HepG2 (cell line): ENCODE measurements around the gene PARP2. TPM values are rescaled to one million over a fixed set of nuclear protein-coding genes. Genes with fewer than 3 reads are reported as not detected.

ENCODE experiments used
- BRD4 ChIP-seq: sonication (generic); formaldehyde crosslinking; IDR thresholded peaks from 2 replicates; pipeline ENCODE4 v1.4.0; 2020; ENCODE audit warnings: missing genetic modification reagents
- CSRNP1 ChIP-seq: sonication (generic); formaldehyde crosslinking; IDR thresholded peaks from 2 replicates; pipeline ENCODE4 v1.8.1; 2023; ENCODE audit warnings: mild to moderate bottlenecking, missing genetic modification reagents
- DNMT3B ChIP-seq: conservative IDR thresholded peaks from 2 replicates; pipeline ENCODE4 v1.6.1; 2016; ENCODE audit warnings: missing biosample characterization, control low read depth
- FOXJ3 ChIP-seq: sonication (generic); formaldehyde crosslinking; IDR thresholded peaks from 2 replicates; pipeline ENCODE4 v1.4.0; 2020; ENCODE audit warnings: missing genetic modification reagents, mild to moderate bottlenecking, borderline replicate concordance
- HMG20A ChIP-seq: IDR thresholded peaks from 2 replicates; pipeline ENCODE4 v1.6.1; 2016; ENCODE audit warnings: borderline replicate concordance
- MAFK ChIP-seq, 2 experiments: IDR thresholded peaks in 1 of 2; conservative IDR thresholded peaks in 1 of 2; 2 replicates each; pipeline ENCODE4 v1.6.1; 2011; ENCODE audit warnings: improper control_type of control experiment in 2 of 2, low read length in 2 of 2
- SKIL ChIP-seq: sonication (generic); formaldehyde crosslinking; IDR thresholded peaks from 2 replicates; pipeline ENCODE4 v1.8.0; 2022; ENCODE audit warnings: missing genetic modification reagents, mild to moderate bottlenecking, moderate library complexity, borderline replicate concordance
- SUZ12 ChIP-seq: fragments of 150-350 bp; IDR thresholded peaks from 2 replicates; pipeline ENCODE4 v1.6.1; 2014; ENCODE audit warnings: low read depth, low read length
- TAF15 ChIP-seq: fragments of 200-400 bp; formaldehyde crosslinking; IDR thresholded peaks from one replicate; pipeline ENCODE4 v1.6.1; 2018; ENCODE audit warnings: mild to moderate bottlenecking, low read depth, low read length; ENCODE audit not compliant: poor library complexity, severe bottlenecking
- TBP ChIP-seq: sonication (generic); formaldehyde crosslinking; IDR thresholded peaks from 2 replicates; pipeline ENCODE4 v1.5.0; 2020; ENCODE audit warnings: missing genetic modification reagents
- TFE3 ChIP-seq: IDR thresholded peaks from 2 replicates; pipeline ENCODE4 v1.6.1; 2016
- ZFP36L1 ChIP-seq: sonication (generic); formaldehyde crosslinking; IDR thresholded peaks from 2 replicates; pipeline ENCODE4 v1.8.0; 2022; ENCODE audit warnings: mild to moderate bottlenecking, missing genetic modification reagents, moderate library complexity
- ZNF253 ChIP-seq: sonication (generic); formaldehyde crosslinking; IDR thresholded peaks from 2 replicates; pipeline ENCODE4 v1.8.0; 2022; ENCODE audit warnings: mild to moderate bottlenecking, missing genetic modification reagents, borderline replicate concordance
- ZNF468 ChIP-seq: sonication (generic); formaldehyde crosslinking; IDR thresholded peaks from 2 replicates; pipeline ENCODE4 v1.8.0; 2022; ENCODE audit warnings: mild to moderate bottlenecking, moderate library complexity, missing genetic modification reagents
- ZNF879 ChIP-seq: sonication (generic); formaldehyde crosslinking; IDR thresholded peaks from 2 replicates; pipeline ENCODE4 v1.8.1; 2023; ENCODE audit warnings: missing genetic modification reagents
- ZSCAN25 ChIP-seq: sonication (generic); formaldehyde crosslinking; IDR thresholded peaks from 2 replicates; pipeline ENCODE4 v1.8.0; 2022; ENCODE audit warnings: mild to moderate bottlenecking, missing genetic modification reagents
- ZSCAN30 ChIP-seq: sonication (generic); formaldehyde crosslinking; IDR thresholded peaks from 2 replicates; pipeline ENCODE4 v1.5.0; 2020; ENCODE audit warnings: mild to moderate bottlenecking, missing genetic modification reagents
- polyA plus RNA-seq, 8 experiments: library from polyadenylated mRNA; depleted of rRNA in 3 of 8; stranded (reverse) in 7 of 8; unstranded in 1 of 8; fragments of >200 nt; fragmentation: Illumina TruSeq in 4 of 8; extraction: Trizol in 4 of 8; gene quantifications; 2 replicates each; pipeline versions ENCODE4 v1.2.1 to v1.2.3, GENCODE V29; 2011 to 2016; ENCODE audit warnings: low read depth in 4 of 8, missing spikeins in 1 of 8, mixed read lengths in 1 of 8; ENCODE audit not compliant: insufficient read depth in 1 of 8
- total RNA-seq, 5 experiments: library from RNA; depleted of rRNA; stranded (reverse); fragments of >200 nt; fragmentation: Illumina TruSeq; extraction: Trizol; gene quantifications; 2 replicates each; pipeline ENCODE4 v1.2.3, GENCODE V29; 2016; ENCODE audit warnings: low read depth in 1 of 5
- TF ChIP-seq, protein P1 (sequence below): sonication (generic); formaldehyde crosslinking; IDR thresholded peaks from 2 replicates; pipeline ENCODE4 v1.5.1; 2020; ENCODE audit warnings: missing genetic modification reagents, mild to moderate bottlenecking, borderline replicate concordance
- TF ChIP-seq, protein P2 (sequence below): sonication (generic); formaldehyde crosslinking; IDR thresholded peaks from 2 replicates; pipeline ENCODE4 v1.8.1; 2023; ENCODE audit warnings: mild to moderate bottlenecking, missing genetic modification reagents, borderline replicate concordance
- TF ChIP-seq, protein P3 (sequence below): sonication (generic); formaldehyde crosslinking; IDR thresholded peaks from 2 replicates; pipeline ENCODE4 v1.8.0; 2022; ENCODE audit warnings: mild to moderate bottlenecking, missing genetic modification reagents, moderate library complexity

Gene PARP2
- total and polyA plus RNA-seq, 2 of the 13 experiments (the other 11 are each of a cell fraction or from before 2014, with no cell fraction given) = 37.3 to 38.4 TPM

- peak; percentile 66 for TF ChIP-seq TFE3 (CRISPR knock-in tag)
- peak; percentile 73; the same call in 1 of the 2 replicates for TF ChIP-seq FOXJ3
- TF ChIP-seq MAFK (conservative IDR thresholded peaks at IDR 0.05 in 1 of 2, IDR thresholded peaks at IDR 0.05 in 1 of 2; ENCODE audit: low read length in 2 of 2) = peak; percentile 60 to 64
- no peak for TF ChIP-seq ZNF468
- no peak for TF ChIP-seq ZNF879 (CRISPR knock-in tag)
- TF ChIP-seq ZSCAN25 (CRISPR knock-in tag) = no peak
- TF ChIP-seq DNMT3B (CRISPR knock-in tag) = no peak
- TF ChIP-seq, protein P1, sequence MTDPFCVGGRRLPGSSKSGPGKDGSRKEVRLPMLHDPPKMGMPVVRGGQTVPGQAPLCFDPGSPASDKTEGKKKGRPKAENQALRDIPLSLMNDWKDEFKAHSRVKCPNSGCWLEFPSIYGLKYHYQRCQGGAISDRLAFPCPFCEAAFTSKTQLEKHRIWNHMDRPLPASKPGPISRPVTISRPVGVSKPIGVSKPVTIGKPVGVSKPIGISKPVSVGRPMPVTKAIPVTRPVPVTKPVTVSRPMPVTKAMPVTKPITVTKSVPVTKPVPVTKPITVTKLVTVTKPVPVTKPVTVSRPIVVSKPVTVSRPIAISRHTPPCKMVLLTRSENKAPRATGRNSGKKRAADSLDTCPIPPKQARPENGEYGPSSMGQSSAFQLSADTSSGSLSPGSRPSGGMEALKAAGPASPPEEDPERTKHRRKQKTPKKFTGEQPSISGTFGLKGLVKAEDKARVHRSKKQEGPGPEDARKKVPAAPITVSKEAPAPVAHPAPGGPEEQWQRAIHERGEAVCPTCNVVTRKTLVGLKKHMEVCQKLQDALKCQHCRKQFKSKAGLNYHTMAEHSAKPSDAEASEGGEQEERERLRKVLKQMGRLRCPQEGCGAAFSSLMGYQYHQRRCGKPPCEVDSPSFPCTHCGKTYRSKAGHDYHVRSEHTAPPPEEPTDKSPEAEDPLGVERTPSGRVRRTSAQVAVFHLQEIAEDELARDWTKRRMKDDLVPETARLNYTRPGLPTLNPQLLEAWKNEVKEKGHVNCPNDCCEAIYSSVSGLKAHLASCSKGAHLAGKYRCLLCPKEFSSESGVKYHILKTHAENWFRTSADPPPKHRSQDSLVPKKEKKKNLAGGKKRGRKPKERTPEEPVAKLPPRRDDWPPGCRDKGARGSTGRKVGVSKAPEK (CRISPR knock-in tag) = no peak
- TF ChIP-seq, protein P2, sequence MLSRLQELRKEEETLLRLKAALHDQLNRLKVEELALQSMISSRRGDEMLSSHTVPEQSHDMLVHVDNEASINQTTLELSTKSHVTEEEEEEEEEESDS = peak; percentile 100
- TF ChIP-seq SUZ12 = peak; percentile 86
- TF ChIP-seq, protein P3, sequence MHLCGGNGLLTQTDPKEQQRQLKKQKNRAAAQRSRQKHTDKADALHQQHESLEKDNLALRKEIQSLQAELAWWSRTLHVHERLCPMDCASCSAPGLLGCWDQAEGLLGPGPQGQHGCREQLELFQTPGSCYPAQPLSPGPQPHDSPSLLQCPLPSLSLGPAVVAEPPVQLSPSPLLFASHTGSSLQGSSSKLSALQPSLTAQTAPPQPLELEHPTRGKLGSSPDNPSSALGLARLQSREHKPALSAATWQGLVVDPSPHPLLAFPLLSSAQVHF (CRISPR knock-in tag) = 0 out of 2 replicates have a peak, but pooled peaks have one; percentile 68
- TF ChIP-seq TBP (CRISPR knock-in tag) = no peak
- peak; percentile 46; the same call in 1 of the 2 replicates for TF ChIP-seq ZSCAN30 (CRISPR knock-in tag)
- no peak for TF ChIP-seq ZFP36L1 (CRISPR knock-in tag)
- peak; percentile 61; the same call in 1 of the 2 replicates for TF ChIP-seq HMG20A
- TF ChIP-seq ZNF253 (CRISPR knock-in tag) = no peak
- TF ChIP-seq BRD4 (CRISPR knock-in tag) = no peak; the same call in 1 of the 2 replicates
- peak; percentile 56; the same call in 1 of the 2 replicates for TF ChIP-seq SKIL (CRISPR knock-in tag)
- peak; percentile 80 for TF ChIP-seq CSRNP1 (CRISPR knock-in tag)
- no peak for TF ChIP-seq TAF15
Measured at GRCh38 chr14:20343092-20343861, at the start of gene PARP2 (continued).
